Type B pancreatic cell (in vitro differentiated cells): ENCODE results near the gene KMT5B. TPM values are rescaled to one million over a fixed set of nuclear protein-coding genes. Genes with fewer than 3 reads are reported as not detected.

Experiments
- DNase-seq: peaks from one replicate; pipeline ENCODE4 v3.0.0; 2021; ENCODE audit warnings: mixed read lengths; ENCODE audit not compliant: unreplicated experiment; ENCODE audit errors: extremely low spot score
- H3K27ac Mint-ChIP-seq: 2 replicates; pipeline ENCODE4 v1.8.0; 2021; ENCODE audit warnings: mild to moderate bottlenecking, mixed read lengths
- H3K27me3 Mint-ChIP-seq: 2 replicates; pipeline ENCODE4 v1.8.0; 2021; ENCODE audit warnings: mixed read lengths
- H3K36me3 Mint-ChIP-seq: 2 replicates; pipeline ENCODE4 v1.8.0; 2021; ENCODE audit warnings: mixed read lengths
- H3K4me1 Mint-ChIP-seq: one replicate; pipeline ENCODE4 v1.8.0; 2021; ENCODE audit warnings: mixed read lengths; ENCODE audit not compliant: unreplicated experiment
- H3K4me3 Mint-ChIP-seq: 2 replicates; pipeline ENCODE4 v1.8.0; 2021; ENCODE audit warnings: mild to moderate bottlenecking, mixed read lengths
- H3K9me3 Mint-ChIP-seq: 2 replicates; pipeline ENCODE4 v1.8.0; 2021; ENCODE audit warnings: mixed read lengths
- CTCF ChIP-seq: fragments of 200-600 bp; sonication (generic); conservative IDR thresholded peaks from 2 replicates; pipeline ENCODE4 v1.5.0; 2021; ENCODE audit warnings: antibody characterized with exemption, mild to moderate bottlenecking
- total RNA-seq: library from RNA; stranded (reverse); gene quantifications from 2 replicates; pipeline ENCODE4 v1.2.1, GENCODE V29; 2021; ENCODE audit warnings: low replicate concordance

Gene KMT5B
- total RNA-seq, 1 donor from 2014 or later = 54.4 TPM

GRCh38 chr11:68226421-68226820 lies 13.3 kb upstream of the KMT5B start:
- TF ChIP-seq CTCF = no peak
- Mint-ChIP-seq H3K4me3 (no peak overlapping the region), H3K4me1 (no peaks in the 10 kb centered on the region), H3K9me3 (no peaks in the 10 kb centered on the region), H3K27ac (no peak overlapping the region), H3K36me3 (no peaks in the 10 kb centered on the region), H3K27me3 (peaks cover 6% of the 10 kb centered on the region)
- no peak for DNase-seq

GRCh38 chr11:68224606-68225005 lies 11.5 kb upstream of the KMT5B start:
- no peaks in the 10 kb centered on the region for H3K36me3 Mint-ChIP-seq
- H3K27ac Mint-ChIP-seq = no peak overlapping the region
- no peaks in the 10 kb centered on the region for H3K9me3 Mint-ChIP-seq
- H3K27me3 Mint-ChIP-seq = peaks cover 6% of the 10 kb centered on the region
- no peak overlapping the region for H3K4me3 Mint-ChIP-seq
- DNase-seq = no peak
- no peaks in the 10 kb centered on the region for H3K4me1 Mint-ChIP-seq
- TF ChIP-seq CTCF = no peak

DNA sequence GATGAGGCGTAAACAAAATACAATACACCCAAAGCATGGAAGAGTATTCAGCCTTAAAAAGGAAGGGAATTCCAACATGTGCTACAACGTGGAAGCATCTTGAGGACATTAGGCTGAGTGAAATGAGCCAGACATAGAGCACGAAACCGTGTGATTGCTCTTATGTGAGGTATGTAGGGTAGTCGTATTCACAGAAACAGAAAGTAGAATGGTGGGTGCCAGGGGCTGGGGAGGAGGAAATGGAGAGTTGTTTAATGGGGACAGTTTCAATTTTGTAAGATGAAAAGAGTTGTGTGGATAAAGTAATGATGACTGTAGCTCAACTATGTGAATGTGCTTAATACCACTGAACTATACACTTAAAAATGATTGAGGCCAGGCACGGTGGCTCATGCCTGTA lies 10.2 kb upstream of the KMT5B start:
- no peak for TF ChIP-seq CTCF
- DNase-seq = no peak
- Mint-ChIP-seq H3K36me3 (no peaks in the 10 kb centered on the region), H3K4me1 (no peaks in the 10 kb centered on the region), H3K9me3 (no peaks in the 10 kb centered on the region), H3K4me3 (no peak overlapping the region), H3K27ac (no peak overlapping the region), H3K27me3 (peaks cover 3% of the 10 kb centered on the region)

DNA sequence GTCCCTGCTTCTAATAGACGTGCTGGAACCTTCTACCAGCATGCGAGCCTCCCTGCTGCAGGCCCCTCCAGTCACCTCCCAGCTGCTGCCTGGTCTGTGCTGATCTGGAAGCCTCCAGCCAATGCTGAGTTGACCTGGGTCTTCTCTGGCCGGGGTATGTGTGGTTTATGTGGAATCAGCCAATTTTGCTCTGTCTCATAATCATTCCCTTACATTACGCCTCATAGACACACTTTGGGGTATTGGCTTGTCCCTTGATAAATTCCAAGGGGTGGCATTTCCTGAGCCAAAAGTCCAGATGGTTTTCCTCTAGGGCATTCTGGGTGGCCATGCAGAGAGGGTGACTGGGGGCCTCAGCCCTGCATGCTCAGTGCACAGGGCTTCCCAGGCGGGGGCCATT lies 8.3 kb upstream of the KMT5B start:
- no peak overlapping the region for H3K4me3 Mint-ChIP-seq
- TF ChIP-seq CTCF = no peak
- H3K4me1 Mint-ChIP-seq = no peaks in the 10 kb centered on the region
- H3K36me3 Mint-ChIP-seq = no peaks in the 10 kb centered on the region
- H3K27ac Mint-ChIP-seq = no peak overlapping the region
- no peaks in the 10 kb centered on the region for H3K9me3 Mint-ChIP-seq
- DNase-seq = no peak
- H3K27me3 Mint-ChIP-seq = peaks cover 6% of the 10 kb centered on the region

DNA sequence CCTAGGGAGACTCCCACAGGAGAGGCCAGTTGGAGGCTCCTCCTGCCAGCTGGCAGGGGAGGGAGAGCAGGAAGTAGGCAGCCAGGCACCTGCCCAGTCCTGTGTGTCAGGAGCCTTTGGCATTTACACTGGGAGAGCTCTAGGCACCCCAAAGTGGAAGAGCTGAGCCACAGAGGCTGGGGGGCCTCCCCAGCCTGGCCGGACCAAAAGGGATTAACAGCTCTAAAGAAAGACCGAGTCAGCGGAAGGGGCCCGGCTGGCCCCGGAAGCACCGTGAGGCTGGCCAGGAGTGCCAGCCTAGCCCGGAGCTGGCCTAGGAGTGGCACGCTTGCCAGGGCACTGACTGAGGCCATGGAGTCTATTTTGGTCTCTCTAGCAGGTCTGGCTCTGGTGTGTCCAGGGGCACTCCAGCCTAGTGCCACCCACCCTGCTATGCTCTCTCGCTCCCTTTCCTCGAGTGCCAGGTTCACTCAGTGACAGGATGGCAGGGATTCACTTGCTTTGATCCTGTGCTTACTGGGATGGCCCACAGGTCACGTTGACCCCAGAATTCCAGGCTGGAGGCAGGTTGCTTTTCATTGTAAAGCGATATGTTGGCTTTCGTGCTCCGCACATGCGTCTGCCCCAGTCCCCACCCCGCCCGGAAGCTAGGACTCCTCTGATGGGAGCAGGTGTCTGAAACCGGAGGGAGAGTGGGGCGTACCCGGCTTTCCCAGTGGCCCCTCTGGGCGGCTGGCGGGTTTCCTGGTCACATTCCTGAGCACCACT lies 3.3 kb upstream of the KMT5B start:
- DNase-seq = no peak
- H3K9me3 Mint-ChIP-seq = no peaks in the 10 kb centered on the region
- no peak overlapping the region for H3K27ac Mint-ChIP-seq
- no peak for TF ChIP-seq CTCF
- peaks cover 11% of the 10 kb centered on the region for H3K27me3 Mint-ChIP-seq
- peaks cover 11% of the 10 kb centered on the region for H3K4me1 Mint-ChIP-seq
- H3K4me3 Mint-ChIP-seq = no peak overlapping the region
- H3K36me3 Mint-ChIP-seq = no peaks in the 10 kb centered on the region
